ENCODE data around the gene IPO11. TPM values are rescaled to one million over a fixed set of nuclear protein-coding genes. Genes with fewer than 3 reads are reported as not detected.

IPO11 gene
- total RNA-seq, 1 donor from 2014 or later: 41.0 TPM

DNA sequence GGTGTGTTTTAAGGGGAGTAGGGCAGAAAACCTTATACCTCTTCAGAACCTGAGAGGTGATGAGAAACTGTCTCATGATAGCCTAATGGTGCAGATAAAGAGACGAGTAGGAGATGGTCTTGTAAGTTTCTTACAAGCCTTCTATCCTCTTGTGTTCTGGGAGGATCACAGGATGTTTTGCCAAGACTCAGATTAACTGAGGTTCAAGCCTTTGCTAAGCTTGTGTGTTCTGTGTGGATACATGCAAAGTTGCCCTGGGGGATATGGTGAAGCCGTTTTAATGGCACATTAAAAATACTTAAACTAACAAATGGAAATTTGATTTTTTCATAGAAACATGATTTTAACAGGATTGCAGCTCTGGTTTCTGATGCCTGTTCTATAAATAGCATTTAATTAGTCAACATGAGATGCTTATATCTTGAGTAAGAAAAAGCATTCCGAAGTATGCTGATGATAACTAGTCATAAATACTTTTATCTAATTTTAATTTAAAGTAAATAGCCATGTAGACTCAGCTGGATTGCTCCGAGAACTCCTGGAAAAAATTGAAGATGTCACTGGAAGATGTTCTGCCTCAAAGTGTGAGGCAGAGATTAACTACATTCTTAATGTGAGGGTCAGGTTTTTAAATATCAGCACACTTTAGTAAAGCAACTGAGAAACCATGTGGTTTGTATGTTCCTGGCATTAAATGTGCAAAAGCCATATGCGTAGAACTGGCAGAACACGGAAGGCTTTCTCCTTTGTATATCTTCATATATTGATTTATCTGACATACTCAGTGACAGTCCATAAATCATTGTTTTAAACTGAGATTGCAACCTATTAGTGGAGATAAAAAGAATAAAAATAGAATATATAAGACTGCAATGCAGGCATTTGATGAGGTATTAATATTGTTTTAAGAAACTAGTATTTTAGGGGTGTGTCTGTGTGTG, 53.7 kb downstream of the IPO11 start:
- peaks cover 9% of the 10 kb centered on the region for H3K36me3 Mint-ChIP-seq
- no peak overlapping the region for H3K27ac Mint-ChIP-seq
- TF ChIP-seq, protein P1, sequence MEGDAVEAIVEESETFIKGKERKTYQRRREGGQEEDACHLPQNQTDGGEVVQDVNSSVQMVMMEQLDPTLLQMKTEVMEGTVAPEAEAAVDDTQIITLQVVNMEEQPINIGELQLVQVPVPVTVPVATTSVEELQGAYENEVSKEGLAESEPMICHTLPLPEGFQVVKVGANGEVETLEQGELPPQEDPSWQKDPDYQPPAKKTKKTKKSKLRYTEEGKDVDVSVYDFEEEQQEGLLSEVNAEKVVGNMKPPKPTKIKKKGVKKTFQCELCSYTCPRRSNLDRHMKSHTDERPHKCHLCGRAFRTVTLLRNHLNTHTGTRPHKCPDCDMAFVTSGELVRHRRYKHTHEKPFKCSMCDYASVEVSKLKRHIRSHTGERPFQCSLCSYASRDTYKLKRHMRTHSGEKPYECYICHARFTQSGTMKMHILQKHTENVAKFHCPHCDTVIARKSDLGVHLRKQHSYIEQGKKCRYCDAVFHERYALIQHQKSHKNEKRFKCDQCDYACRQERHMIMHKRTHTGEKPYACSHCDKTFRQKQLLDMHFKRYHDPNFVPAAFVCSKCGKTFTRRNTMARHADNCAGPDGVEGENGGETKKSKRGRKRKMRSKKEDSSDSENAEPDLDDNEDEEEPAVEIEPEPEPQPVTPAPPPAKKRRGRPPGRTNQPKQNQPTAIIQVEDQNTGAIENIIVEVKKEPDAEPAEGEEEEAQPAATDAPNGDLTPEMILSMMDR (conservative IDR thresholded peaks at IDR 0.05): no peak
- no peak overlapping the region for H3K4me3 Mint-ChIP-seq
- no peaks in the 10 kb centered on the region for H3K27me3 Mint-ChIP-seq
- H3K4me1 Mint-ChIP-seq (ENCODE audit: unreplicated experiment): peaks cover 4% of the 10 kb centered on the region
- no peaks in the 10 kb centered on the region for H3K9me3 Mint-ChIP-seq
- DNase-seq (ENCODE audit: extremely low spot score, unreplicated experiment): no peak

DNA sequence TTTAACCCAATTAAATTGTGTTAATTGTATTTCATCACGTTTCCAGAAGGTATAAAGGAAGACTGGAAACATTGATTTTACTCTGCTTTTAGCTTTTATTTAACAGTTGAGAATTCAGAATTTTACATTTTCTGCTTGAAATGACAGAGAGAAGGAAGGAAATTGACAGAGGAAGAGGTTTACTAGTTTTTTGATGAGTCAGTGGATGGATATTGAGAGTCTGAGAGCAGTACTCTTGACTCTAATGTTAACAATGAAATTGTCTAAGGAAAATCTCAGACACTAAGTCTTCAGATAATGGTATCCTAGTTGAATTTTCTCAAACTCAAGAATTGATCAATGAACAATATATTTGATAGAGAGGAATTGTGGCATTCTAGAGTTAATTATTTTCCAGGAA, 60.6 kb downstream of the IPO11 start:
- Mint-ChIP-seq H3K4me1 (ENCODE audit: unreplicated experiment) (no peaks in the 10 kb centered on the region), H3K27ac (no peak overlapping the region), H3K4me3 (no peak overlapping the region), H3K27me3 (no peaks in the 10 kb centered on the region), H3K36me3 (peaks cover 16% of the 10 kb centered on the region), H3K9me3 (no peaks in the 10 kb centered on the region)
- DNase-seq (ENCODE audit: extremely low spot score, unreplicated experiment): no peak
- TF ChIP-seq, protein P1 (conservative IDR thresholded peaks at IDR 0.05): no peak

DNA sequence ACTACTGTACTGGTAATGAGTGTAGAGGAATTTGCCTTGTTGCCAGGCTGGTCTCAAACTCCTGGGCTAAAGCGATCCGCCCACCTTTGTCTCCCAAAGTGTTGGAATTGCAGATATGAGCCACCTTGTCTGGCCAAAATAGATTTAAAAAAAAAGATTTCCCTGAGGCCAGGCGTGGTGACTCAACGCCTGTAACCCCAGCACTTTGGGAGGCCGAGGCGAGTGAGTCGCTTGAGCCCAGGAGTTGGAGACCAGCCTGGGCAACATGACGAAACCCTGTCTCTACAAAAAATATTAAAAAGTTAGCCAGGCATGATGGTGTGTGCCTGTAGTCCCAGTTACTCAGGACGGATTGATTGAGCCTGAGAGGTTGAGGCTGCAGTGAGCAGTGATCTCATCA, 62.5 kb downstream of the IPO11 start:
- DNase-seq (ENCODE audit: extremely low spot score, unreplicated experiment): no peak
- Mint-ChIP-seq H3K4me3 (no peak overlapping the region), H3K27me3 (no peaks in the 10 kb centered on the region), H3K27ac (no peak overlapping the region), H3K36me3 (peaks cover 23% of the 10 kb centered on the region), H3K4me1 (ENCODE audit: unreplicated experiment) (no peaks in the 10 kb centered on the region), H3K9me3 (no peaks in the 10 kb centered on the region)
- TF ChIP-seq, protein P1 (conservative IDR thresholded peaks at IDR 0.05): no peak

DNA sequence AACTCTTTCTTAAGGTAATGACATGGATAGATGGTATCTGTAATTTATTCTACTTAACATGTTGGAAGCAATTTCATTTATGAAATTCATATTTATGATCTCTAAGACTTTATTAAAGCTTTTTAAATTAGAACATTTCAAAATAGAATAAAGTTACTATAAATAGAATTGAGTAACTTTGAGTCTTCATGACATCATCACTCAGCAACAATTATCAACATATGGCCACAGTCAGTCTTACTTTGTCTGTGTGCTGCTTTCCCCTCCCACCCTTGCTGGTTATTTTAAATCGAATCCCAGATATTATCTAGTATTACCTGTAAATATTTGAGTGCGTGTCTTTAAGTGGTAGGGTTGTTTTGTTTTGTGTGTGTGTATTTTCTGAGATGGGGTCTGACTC, 65.2 kb downstream of the IPO11 start:
- Mint-ChIP-seq H3K9me3 (no peaks in the 10 kb centered on the region), H3K27me3 (no peaks in the 10 kb centered on the region), H3K27ac (no peak overlapping the region), H3K4me3 (no peak overlapping the region), H3K36me3 (peaks cover 40% of the 10 kb centered on the region), H3K4me1 (ENCODE audit: unreplicated experiment) (no peaks in the 10 kb centered on the region)
- DNase-seq (ENCODE audit: extremely low spot score, unreplicated experiment): no peak
- TF ChIP-seq, protein P1 (conservative IDR thresholded peaks at IDR 0.05): no peak

DNA sequence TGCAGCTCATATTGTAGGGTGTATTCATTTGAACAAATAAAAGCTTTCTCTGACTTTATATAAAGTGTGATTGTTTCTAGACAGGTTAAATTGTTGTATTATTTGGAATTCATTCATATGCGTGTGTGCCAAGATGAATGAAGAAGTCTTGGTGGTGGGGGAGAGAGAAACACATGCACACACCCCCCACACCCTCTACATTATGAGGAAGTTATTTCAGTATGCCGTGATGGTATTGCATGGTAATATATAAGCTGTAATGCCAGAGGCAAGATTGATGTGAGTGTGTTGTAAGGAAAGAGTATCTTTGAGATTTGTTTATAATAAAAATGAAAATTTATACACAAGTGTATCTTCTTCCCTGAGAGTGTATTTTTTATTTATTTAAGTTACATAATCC, 71.0 kb downstream of the IPO11 start:
- Mint-ChIP-seq H3K4me1 (ENCODE audit: unreplicated experiment) (no peaks in the 10 kb centered on the region), H3K4me3 (no peak overlapping the region), H3K9me3 (no peaks in the 10 kb centered on the region), H3K27ac (no peak overlapping the region), H3K36me3 (peaks cover 39% of the 10 kb centered on the region), H3K27me3 (no peaks in the 10 kb centered on the region)
- DNase-seq (ENCODE audit: extremely low spot score, unreplicated experiment): no peak
- TF ChIP-seq, protein P1 (conservative IDR thresholded peaks at IDR 0.05): no peak

Measured in type B pancreatic cell (in vitro differentiated cells).